GM10266 (cell line): ENCODE results near the gene NDEL1.
"Not testable (repeated sequence)": the region's sequence is repeated elsewhere in the genome, so short reads cannot be mapped to it uniquely, and the experiment has no call there.

ENCODE experiments used
- DNase-seq: peaks from one replicate; pipeline ENCODE4 v3.0.0; 2012; ENCODE audit errors: extremely low spot score
- CTCF ChIP-seq: IDR thresholded peaks from 2 replicates; pipeline ENCODE4 v1.5.1; 2012; ENCODE audit warnings: mild to moderate bottlenecking, low read depth; ENCODE audit not compliant: control insufficient read depth, insufficient read depth; ENCODE audit errors: missing control alignments

NDEL1 gene

GRCh38 chr17:8393470-8394231, 42.0 kb upstream of the NDEL1 start:
- no peak for TF ChIP-seq CTCF
- DNase-seq: no peak

DNA sequence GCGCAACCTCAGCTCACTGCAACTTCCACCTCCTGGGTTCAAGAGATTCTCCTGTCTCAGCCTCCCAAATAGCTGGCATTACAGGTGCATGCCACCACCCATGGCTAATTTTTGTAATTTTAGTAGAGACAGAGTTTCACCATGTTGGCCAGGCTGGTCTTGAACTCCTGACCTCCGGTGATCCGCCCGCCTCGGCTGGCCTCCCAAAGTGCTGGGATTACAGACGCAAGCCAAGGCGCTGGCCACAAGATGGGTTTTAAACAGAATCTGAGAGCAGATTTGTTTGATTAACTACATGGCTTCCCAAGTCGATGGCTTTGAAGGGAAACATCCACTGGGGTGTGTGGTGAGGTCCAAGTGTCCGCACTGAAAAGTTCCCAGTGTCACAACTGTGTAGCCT, 41.2 kb upstream of the NDEL1 start:
- not testable (repeated sequence) for DNase-seq

- no peak for DNase-seq
- no peak for TF ChIP-seq CTCF
Observed at GRCh38 chr17:8397636-8398035, 38.0 kb upstream of the NDEL1 start, which contains the start of gene RNF222. Gene RNF222 (minus strand): TSS chr17:8397827. CDS start chr17:8393461, 4,366 bp downstream.

- no peak for TF ChIP-seq CTCF
- DNase-seq: no peak
Observed at GRCh38 chr17:8398980-8399379, 36.7 kb upstream of the NDEL1 start.

- TF ChIP-seq CTCF: no peak
- no peak for DNase-seq
Observed at GRCh38 chr17:8401107-8401506, 34.6 kb upstream of the NDEL1 start.

- no peak for TF ChIP-seq CTCF
- DNase-seq: no peak
Observed at GRCh38 chr17:8402921-8403536, 32.7 kb upstream of the NDEL1 start.

DNA sequence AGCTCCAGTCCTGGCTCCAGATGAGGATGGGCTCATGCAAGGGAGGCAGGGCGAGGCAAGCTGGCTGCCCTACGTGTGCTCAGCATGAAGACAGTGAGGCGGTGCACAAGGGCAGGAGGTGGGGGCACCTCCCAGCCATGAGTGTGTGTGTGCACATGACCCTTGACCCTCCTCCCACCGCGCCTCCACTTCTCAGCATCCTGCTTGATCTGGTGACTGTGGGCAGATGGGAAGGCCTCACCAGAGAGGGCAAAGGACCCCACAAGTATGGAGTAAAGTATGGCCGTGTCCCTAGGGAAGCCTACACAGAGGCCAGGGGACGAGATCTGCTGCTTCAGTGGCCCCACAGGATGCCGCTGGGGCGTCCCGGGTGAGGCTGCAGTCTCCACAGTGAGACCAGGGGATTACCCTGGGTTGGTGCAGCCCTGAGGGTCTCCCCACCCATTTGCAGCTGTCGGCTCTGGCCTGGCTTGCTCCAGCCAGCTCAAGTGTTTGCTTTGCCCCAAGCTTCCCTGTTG, 30.1 kb upstream of the NDEL1 start:
- no peak for DNase-seq

More for the DNA sequence above, 30.1 kb upstream of the NDEL1 start:
- TF ChIP-seq CTCF: no peak
